Testis (tissue), 2 donors: Measurements from ENCODE around the gene LARGE2.

Experiments used
- POLR2A ChIP-seq: fragments of 450-650 bp; IDR thresholded peaks from one replicate; pipeline ENCODE4 v1.6.1; 2017; ENCODE audit warnings: antibody characterized with exemption, mild to moderate bottlenecking, moderate library complexity
- TF ChIP-seq, protein P1 (sequence below), 3 experiments: fragments of 450-650 bp in 2 of 3; fragments of 200-600 bp in 1 of 3; sonication (generic) in 1 of 3; IDR thresholded peaks; one replicate each; pipeline ENCODE4 v1.5.1; 2016 to 2019; ENCODE audit warnings: antibody characterized with exemption in 3 of 3, mild to moderate bottlenecking in 2 of 3, moderate library complexity in 1 of 3

DNA sequence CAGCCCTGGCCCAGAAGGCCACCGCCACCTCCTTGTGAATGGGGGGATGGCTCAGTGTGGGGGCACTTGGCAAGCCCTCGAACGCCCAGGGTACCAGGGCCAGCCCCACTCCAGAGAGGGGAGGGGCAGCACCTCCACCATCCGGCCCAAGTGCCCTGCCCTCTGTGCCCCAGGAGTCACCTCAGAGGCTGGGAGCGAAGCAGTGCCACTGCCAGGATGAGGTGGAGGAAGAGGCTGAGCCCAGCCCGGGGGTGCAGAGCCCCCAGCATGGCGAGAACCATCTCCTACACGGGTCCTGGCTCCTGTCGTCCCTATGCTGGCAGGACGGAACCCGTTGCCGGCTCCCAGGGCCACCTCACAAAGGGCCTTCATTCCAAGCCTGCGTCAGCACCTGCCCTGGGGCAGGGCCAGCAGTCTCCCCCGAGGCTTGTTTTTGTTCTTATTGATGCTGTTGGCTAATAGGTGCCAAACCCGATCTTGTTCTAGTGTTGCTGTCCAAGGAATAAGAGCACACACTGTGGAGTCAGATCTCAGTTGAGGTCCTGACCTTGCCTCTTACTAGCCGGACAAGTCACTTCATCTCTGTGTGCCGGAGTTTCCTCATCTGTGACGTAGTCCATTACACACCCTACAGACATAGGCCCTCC, 15.4 kb upstream of the LARGE2 start, which contains the start of gene FREY1:
- TF ChIP-seq, protein P1, sequence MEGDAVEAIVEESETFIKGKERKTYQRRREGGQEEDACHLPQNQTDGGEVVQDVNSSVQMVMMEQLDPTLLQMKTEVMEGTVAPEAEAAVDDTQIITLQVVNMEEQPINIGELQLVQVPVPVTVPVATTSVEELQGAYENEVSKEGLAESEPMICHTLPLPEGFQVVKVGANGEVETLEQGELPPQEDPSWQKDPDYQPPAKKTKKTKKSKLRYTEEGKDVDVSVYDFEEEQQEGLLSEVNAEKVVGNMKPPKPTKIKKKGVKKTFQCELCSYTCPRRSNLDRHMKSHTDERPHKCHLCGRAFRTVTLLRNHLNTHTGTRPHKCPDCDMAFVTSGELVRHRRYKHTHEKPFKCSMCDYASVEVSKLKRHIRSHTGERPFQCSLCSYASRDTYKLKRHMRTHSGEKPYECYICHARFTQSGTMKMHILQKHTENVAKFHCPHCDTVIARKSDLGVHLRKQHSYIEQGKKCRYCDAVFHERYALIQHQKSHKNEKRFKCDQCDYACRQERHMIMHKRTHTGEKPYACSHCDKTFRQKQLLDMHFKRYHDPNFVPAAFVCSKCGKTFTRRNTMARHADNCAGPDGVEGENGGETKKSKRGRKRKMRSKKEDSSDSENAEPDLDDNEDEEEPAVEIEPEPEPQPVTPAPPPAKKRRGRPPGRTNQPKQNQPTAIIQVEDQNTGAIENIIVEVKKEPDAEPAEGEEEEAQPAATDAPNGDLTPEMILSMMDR (IDR thresholded peaks at IDR 0.05), result no peak
- TF ChIP-seq POLR2A, result no peak
